ENCODE measurements around the gene GCM1. TPM values are rescaled to one million over a fixed set of nuclear protein-coding genes. Genes with fewer than 3 reads are reported as not detected.

Gene GCM1, protein sequence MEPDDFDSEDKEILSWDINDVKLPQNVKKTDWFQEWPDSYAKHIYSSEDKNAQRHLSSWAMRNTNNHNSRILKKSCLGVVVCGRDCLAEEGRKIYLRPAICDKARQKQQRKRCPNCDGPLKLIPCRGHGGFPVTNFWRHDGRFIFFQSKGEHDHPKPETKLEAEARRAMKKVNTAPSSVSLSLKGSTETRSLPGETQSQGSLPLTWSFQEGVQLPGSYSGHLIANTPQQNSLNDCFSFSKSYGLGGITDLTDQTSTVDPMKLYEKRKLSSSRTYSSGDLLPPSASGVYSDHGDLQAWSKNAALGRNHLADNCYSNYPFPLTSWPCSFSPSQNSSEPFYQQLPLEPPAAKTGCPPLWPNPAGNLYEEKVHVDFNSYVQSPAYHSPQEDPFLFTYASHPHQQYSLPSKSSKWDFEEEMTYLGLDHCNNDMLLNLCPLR
- total RNA-seq (ENCODE audit: unreplicated experiment): not detected
- long read RNA-seq: 0 reads

DNA sequence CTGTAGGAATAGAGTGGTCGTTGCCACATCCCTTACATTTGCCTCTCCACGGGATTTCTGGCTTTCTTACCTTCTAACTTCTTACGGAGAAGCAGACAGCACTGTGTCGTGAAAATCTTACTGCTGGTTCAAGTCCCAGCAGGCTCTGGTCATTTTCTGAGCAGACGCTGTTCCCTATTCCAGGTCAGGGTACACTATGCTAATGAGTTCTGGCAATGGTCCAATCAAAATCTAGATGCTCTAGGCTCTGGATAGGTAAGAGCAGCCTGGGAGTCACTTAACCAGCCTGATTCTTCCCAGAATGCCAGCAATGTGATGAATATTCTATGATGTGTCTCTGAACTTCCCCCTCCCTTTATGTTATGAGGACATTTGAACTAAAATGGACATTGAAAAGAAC is at the start of gene GCM1:
TSS of gene GCM1 (minus strand) at position 158 of the 400 bp plus-strand sequence. CDS start 3,209 bp downstream, outside the sequence.
- TF ChIP-seq, protein P1, sequence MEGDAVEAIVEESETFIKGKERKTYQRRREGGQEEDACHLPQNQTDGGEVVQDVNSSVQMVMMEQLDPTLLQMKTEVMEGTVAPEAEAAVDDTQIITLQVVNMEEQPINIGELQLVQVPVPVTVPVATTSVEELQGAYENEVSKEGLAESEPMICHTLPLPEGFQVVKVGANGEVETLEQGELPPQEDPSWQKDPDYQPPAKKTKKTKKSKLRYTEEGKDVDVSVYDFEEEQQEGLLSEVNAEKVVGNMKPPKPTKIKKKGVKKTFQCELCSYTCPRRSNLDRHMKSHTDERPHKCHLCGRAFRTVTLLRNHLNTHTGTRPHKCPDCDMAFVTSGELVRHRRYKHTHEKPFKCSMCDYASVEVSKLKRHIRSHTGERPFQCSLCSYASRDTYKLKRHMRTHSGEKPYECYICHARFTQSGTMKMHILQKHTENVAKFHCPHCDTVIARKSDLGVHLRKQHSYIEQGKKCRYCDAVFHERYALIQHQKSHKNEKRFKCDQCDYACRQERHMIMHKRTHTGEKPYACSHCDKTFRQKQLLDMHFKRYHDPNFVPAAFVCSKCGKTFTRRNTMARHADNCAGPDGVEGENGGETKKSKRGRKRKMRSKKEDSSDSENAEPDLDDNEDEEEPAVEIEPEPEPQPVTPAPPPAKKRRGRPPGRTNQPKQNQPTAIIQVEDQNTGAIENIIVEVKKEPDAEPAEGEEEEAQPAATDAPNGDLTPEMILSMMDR (IDR thresholded peaks at IDR 0.05; ENCODE audit: unreplicated experiment): no peak
- Mint-ChIP-seq H3K4me3 (ENCODE audit: unreplicated experiment) (no peak within 1 kb of the TSS), H3K27ac (ENCODE audit: unreplicated experiment) (no peak within 1 kb of the TSS), H3K4me1 (ENCODE audit: unreplicated experiment) (peaks cover 11% of the 10 kb centered on the region), H3K36me3 (ENCODE audit: low read depth, unreplicated experiment) (no peaks in the 10 kb centered on the region), H3K27me3 (ENCODE audit: unreplicated experiment) (peaks cover 4% of the 10 kb centered on the region), H3K9me3 (ENCODE audit: unreplicated experiment) (no peaks in the 10 kb centered on the region)
- no peak for DNase-seq (ENCODE audit: low spot score)

DNA sequence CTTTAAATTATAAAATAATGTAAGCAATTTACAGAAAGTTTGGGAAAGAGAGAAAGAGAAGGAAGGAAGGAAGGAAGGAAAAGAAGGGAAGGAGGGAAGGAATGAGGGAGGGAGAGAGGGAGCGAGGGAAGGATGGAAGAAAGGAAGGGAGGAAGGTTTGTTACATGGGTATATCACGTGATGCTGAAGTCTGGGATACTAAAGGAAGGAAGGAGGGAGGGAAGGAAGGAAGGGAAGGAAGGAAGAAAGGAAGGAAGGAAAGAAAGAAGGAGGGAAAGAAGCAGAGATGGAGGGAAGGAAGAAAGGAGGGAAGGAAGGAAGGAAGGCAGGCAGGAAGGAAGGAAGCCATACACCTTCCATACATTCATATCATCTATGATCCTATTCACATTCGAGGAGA is 48.9 kb upstream of the GCM1 start:
- H3K4me3 Mint-ChIP-seq (ENCODE audit: unreplicated experiment): no peak overlapping the region
- H3K27ac Mint-ChIP-seq (ENCODE audit: unreplicated experiment): no peak overlapping the region
- H3K9me3 Mint-ChIP-seq (ENCODE audit: unreplicated experiment): no peaks in the 10 kb centered on the region
- no peak for DNase-seq (ENCODE audit: low spot score)
- H3K27me3 Mint-ChIP-seq (ENCODE audit: unreplicated experiment): no peaks in the 10 kb centered on the region
- TF ChIP-seq, protein P1 (IDR thresholded peaks at IDR 0.05; ENCODE audit: unreplicated experiment): no peak
- peaks cover 6% of the 10 kb centered on the region for H3K4me1 Mint-ChIP-seq (ENCODE audit: unreplicated experiment)
- no peaks in the 10 kb centered on the region for H3K36me3 Mint-ChIP-seq (ENCODE audit: low read depth, unreplicated experiment)

DNA sequence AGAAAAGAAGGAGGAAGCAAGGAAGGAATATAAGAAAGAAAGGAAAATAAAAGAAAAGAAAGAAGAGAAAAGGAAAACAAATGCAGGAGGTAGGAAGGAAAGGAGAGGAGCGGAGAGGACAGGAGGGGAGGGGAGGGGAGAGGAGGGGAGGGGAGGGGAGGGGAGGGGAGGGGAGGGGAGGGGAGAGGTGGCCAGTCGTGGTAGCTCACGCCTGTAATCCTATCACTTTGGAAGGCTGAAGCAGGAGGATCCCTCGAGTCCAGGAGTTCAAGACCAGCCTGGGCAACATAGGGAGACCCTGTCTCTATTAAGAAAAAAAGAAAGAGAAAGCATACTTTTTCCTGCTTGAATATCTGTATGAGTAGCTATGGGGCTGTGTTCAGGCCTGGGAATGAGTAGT is 46.4 kb upstream of the GCM1 start:
- TF ChIP-seq, protein P1 (IDR thresholded peaks at IDR 0.05; ENCODE audit: unreplicated experiment): no peak
- Mint-ChIP-seq H3K27ac (ENCODE audit: unreplicated experiment) (no peak overlapping the region), H3K4me1 (ENCODE audit: unreplicated experiment) (peaks cover 9% of the 10 kb centered on the region), H3K4me3 (ENCODE audit: unreplicated experiment) (no peak overlapping the region), H3K9me3 (ENCODE audit: unreplicated experiment) (no peaks in the 10 kb centered on the region), H3K36me3 (ENCODE audit: low read depth, unreplicated experiment) (no peaks in the 10 kb centered on the region), H3K27me3 (ENCODE audit: unreplicated experiment) (no peaks in the 10 kb centered on the region)
- no peak for DNase-seq (ENCODE audit: low spot score)

DNA sequence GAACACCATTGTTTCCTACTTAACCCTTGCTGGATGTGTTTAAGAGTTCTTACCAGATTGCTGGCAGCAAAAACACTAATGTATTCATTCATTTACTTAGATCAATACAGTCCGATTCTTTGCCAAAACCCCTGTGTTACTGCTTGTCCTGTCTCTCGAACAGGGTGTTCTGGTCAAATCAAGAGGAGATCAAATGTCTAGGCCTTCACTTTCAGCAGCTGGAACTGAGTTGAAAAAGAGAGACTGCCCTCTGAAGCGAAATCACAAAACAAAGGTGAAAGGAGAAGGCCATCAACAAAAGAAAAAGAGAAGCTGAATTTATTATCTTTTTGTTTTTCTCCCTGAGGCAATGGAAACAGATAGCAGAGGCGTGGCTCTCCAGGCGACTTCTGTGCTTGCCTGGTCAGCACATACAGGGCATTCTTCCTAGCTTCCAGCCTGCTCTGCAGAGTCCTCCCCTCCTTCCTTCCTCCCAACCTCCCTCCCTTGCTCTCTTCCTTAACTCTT is 44.1 kb upstream of the GCM1 start:
- H3K27me3 Mint-ChIP-seq (ENCODE audit: unreplicated experiment): no peaks in the 10 kb centered on the region
- no peaks in the 10 kb centered on the region for H3K36me3 Mint-ChIP-seq (ENCODE audit: low read depth, unreplicated experiment)
- peak; percentile 12 for DNase-seq (ENCODE audit: low spot score)
- H3K4me1 Mint-ChIP-seq (ENCODE audit: unreplicated experiment): peaks cover 9% of the 10 kb centered on the region
- no peaks in the 10 kb centered on the region for H3K9me3 Mint-ChIP-seq (ENCODE audit: unreplicated experiment)
- no peak overlapping the region for H3K4me3 Mint-ChIP-seq (ENCODE audit: unreplicated experiment)
- TF ChIP-seq, protein P1 (IDR thresholded peaks at IDR 0.05; ENCODE audit: unreplicated experiment): no peak
- peak overlapping the region; percentile 2 for H3K27ac Mint-ChIP-seq (ENCODE audit: unreplicated experiment)

DNA sequence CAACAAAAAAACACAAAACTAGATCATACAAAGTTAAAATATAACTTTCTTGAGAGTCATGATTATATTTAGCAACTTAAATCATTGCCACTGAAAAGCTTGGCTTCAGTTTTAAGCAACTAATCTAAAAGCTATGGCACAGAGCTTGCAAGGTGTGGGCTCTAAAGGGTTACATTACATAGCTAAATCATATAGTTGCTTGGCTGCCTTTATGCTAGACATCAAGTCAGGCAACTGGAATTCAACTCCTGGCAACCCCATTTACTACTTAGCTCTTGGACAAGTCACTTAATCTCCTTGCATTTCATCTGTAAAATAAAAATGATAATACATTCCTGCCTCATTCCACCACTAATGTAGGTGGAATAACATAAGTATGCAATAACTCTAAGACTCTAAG is 40.9 kb upstream of the GCM1 start:
- H3K4me1 Mint-ChIP-seq (ENCODE audit: unreplicated experiment): peaks cover 9% of the 10 kb centered on the region
- H3K27ac Mint-ChIP-seq (ENCODE audit: unreplicated experiment): no peak overlapping the region
- TF ChIP-seq, protein P1 (IDR thresholded peaks at IDR 0.05; ENCODE audit: unreplicated experiment): no peak
- no peaks in the 10 kb centered on the region for H3K27me3 Mint-ChIP-seq (ENCODE audit: unreplicated experiment)
- no peaks in the 10 kb centered on the region for H3K9me3 Mint-ChIP-seq (ENCODE audit: unreplicated experiment)
- H3K36me3 Mint-ChIP-seq (ENCODE audit: low read depth, unreplicated experiment): no peaks in the 10 kb centered on the region
- DNase-seq (ENCODE audit: low spot score): no peak
- H3K4me3 Mint-ChIP-seq (ENCODE audit: unreplicated experiment): no peak overlapping the region

Measured in endothelial cell (in vitro differentiated cells).